ENCODE data around the gene FAM110A.

Gene FAM110A

DNA sequence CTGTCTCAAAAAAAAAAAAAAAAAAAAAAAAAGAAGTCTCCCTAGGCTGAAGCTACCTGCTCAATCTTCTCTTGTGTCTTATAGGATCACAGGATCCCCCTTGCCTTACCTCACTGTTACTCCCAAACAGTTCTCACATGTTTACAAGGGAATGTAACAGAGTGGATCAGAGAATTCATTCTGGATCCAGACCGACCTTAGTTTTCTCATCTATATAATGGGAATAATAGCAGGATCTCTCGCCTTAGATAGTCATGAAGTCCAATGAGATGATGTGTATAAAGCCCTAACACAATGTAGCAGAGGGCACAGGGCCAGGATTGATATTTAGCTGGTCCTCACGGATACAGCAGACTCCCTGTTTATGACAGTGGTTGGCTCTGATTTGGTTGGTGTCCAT, 2.3 kb upstream of the FAM110A start:
- no peaks in the 10 kb centered on the region for H3K9me3 ChIP-seq (ENCODE audit: control insufficient read depth, insufficient read depth, low read length)
- H3K36me3 ChIP-seq (ENCODE audit: control insufficient read depth, insufficient read depth, low read length) = no peaks in the 10 kb centered on the region
- H3K27ac ChIP-seq (ENCODE audit: low read length) = no peak overlapping the region
- DNase-seq (ENCODE audit: low read depth, low spot score) = no peak
- H3K27me3 ChIP-seq (ENCODE audit: control insufficient read depth, insufficient read depth, low read length) = no peaks in the 10 kb centered on the region; the same call in 1 of the 2 replicates
- no peak overlapping the region for H3K4me3 ChIP-seq (ENCODE audit: low read length)
- WGBS (ENCODE audit: insufficient coverage, insufficient read length) = no CpG with 5 or more reads among the region's 3 CpGs
- no peaks in the 10 kb centered on the region for H3K4me1 ChIP-seq (ENCODE audit: control insufficient read depth, insufficient read depth, low read length)

DNA sequence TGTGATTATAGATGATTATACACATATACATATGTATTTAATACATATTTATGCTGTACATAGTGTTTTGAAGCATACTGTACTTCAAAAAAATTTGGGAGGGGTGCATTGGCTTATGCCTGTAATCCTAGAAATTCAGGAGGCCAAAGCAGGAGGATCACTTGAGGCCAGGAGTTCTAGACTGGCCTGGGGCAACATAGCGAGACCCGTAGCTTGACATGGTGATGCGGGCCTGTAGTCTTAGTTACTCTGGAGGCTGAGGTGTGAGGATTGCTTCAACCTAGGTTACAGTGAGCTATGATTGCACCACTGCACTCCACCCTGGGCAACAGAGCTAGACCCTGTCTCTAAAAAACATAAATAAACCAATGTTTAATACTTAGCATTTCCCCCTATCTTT, 1.6 kb upstream of the FAM110A start:
- Histone ChIP-seq H3K4me3 (ENCODE audit: low read length) (no peak overlapping the region), H3K36me3 (ENCODE audit: control insufficient read depth, insufficient read depth, low read length) (no peaks in the 10 kb centered on the region), H3K9me3 (ENCODE audit: control insufficient read depth, insufficient read depth, low read length) (no peaks in the 10 kb centered on the region), H3K4me1 (ENCODE audit: control insufficient read depth, insufficient read depth, low read length) (no peaks in the 10 kb centered on the region), H3K27me3 (ENCODE audit: control insufficient read depth, insufficient read depth, low read length) (no peaks in the 10 kb centered on the region; the same call in 1 of the 2 replicates), H3K27ac (ENCODE audit: low read length) (no peak overlapping the region)
- no peak for DNase-seq (ENCODE audit: low read depth, low spot score)
- no CpG with 5 or more reads among the region's 3 CpGs for WGBS (ENCODE audit: insufficient coverage, insufficient read length)

DNA sequence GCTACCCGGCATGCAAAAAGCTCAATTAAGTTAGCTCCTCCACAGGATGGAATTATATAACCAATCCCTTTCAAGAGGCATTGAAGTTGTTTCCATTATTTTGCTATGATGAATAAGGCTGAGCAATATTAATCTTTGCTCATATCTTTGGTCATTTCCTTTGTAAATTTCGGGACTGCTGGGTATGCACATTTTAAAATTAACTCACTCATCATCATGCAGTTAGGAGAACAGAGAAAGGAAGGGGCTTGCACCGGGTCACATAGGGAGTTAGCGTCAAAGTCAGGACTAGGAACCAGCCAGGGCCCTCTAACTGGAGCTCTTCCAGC, 430 bp upstream of the FAM110A start:
- no peaks in the 10 kb centered on the region; the same call in 1 of the 2 replicates for H3K27me3 ChIP-seq (ENCODE audit: control insufficient read depth, insufficient read depth, low read length)
- H3K27ac ChIP-seq (ENCODE audit: low read length) = no peak overlapping the region
- no CpG with 5 or more reads among the region's 4 CpGs for WGBS (ENCODE audit: insufficient coverage, insufficient read length)
- no peaks in the 10 kb centered on the region for H3K9me3 ChIP-seq (ENCODE audit: control insufficient read depth, insufficient read depth, low read length)
- no peaks in the 10 kb centered on the region for H3K4me1 ChIP-seq (ENCODE audit: control insufficient read depth, insufficient read depth, low read length)
- H3K36me3 ChIP-seq (ENCODE audit: control insufficient read depth, insufficient read depth, low read length) = no peaks in the 10 kb centered on the region
- H3K4me3 ChIP-seq (ENCODE audit: low read length) = no peak overlapping the region
- no peak for DNase-seq (ENCODE audit: low read depth, low spot score)

DNA sequence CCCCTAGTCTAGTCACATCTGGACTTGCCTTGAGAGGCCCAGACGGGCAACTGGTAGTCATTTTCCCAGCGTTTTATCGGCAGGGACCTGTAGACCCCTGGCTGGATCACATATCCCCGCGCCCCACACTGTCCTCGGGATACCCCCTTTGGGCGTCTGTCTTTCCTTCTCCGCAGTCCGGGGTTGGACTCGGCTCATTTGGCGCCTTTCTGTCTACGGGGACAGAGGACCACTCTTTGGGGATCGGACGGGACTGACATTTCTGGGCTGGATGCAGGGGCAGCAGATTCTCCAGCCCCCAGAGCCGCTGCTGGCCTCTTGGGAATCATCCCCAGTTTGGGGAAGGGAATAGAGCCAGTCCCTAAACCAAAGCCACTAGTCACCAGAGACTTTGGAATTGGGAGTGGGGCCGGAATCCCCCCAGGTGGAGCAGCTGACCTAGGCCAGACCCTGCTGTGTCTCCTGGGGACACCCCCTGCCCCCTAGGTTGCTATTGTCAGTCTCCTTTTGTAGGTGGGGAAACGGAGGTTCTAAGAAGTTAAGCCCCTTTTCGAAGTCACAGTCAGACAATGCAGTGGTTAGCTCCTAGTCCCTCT, 734 bp downstream of the FAM110A start:
- H3K36me3 ChIP-seq (ENCODE audit: control insufficient read depth, insufficient read depth, low read length) = no peaks in the 10 kb centered on the region
- no CpG with 5 or more reads among the region's 18 CpGs for WGBS (ENCODE audit: insufficient coverage, insufficient read length)
- no peaks in the 10 kb centered on the region; the same call in 1 of the 2 replicates for H3K27me3 ChIP-seq (ENCODE audit: control insufficient read depth, insufficient read depth, low read length)
- no peak for DNase-seq (ENCODE audit: low read depth, low spot score)
- H3K27ac ChIP-seq (ENCODE audit: low read length) = no peak overlapping the region
- H3K4me1 ChIP-seq (ENCODE audit: control insufficient read depth, insufficient read depth, low read length) = no peaks in the 10 kb centered on the region
- no peaks in the 10 kb centered on the region for H3K9me3 ChIP-seq (ENCODE audit: control insufficient read depth, insufficient read depth, low read length)
- peak overlapping the region; percentile 59; the same call in 1 of the 2 replicates for H3K4me3 ChIP-seq (ENCODE audit: low read length)

DNA sequence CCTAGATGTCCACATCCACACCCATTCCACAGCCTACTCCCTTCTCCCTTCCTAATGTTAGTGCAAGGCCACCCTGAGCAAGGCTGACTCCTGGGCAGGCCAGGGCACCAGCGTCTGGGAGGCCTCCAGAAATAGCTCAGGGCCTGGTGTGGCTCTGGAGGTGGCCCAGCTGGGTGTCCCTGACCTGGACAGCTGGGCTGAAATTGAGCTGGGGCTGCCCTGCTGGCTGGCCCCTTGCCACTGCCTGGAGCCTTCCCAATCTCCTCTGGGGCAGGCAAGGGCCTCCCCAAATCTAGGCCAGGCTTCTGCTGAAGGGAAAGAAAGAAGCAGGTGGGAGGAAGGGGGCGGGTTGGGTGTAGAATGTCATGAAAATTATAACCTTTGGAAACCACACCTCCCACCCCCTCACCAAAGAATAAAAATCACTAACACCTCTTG, 2.1 kb downstream of the FAM110A start:
- Histone ChIP-seq H3K36me3 (ENCODE audit: control insufficient read depth, insufficient read depth, low read length) (no peaks in the 10 kb centered on the region), H3K9me3 (ENCODE audit: control insufficient read depth, insufficient read depth, low read length) (no peaks in the 10 kb centered on the region), H3K27ac (ENCODE audit: low read length) (no peak overlapping the region), H3K27me3 (ENCODE audit: control insufficient read depth, insufficient read depth, low read length) (no peaks in the 10 kb centered on the region; the same call in 1 of the 2 replicates), H3K4me1 (ENCODE audit: control insufficient read depth, insufficient read depth, low read length) (peaks cover 2% of the 10 kb centered on the region; the same call in 1 of the 2 replicates), H3K4me3 (ENCODE audit: low read length) (no peak overlapping the region)
- WGBS (ENCODE audit: insufficient coverage, insufficient read length) = no CpG with 5 or more reads among the region's 2 CpGs
- DNase-seq (ENCODE audit: low read depth, low spot score) = no peak

DNA sequence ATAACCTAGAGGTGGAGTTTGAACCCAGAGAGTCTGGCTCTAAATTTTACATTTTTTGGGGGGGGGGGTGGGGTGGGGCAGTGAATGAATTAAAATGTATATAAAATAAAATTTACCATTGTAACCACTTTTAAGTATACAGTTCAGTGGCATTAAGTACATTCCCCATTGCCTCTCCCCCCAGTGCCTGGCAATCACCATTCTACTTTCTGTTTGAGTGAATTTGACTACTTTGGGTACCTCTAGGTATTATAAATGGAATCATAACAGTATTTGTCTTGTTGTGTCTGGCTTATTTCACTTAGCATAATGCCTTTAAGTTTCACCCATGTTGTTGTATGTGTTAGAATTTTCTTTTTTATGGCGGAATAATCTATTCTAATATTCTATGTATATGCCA, 2.7 kb downstream of the FAM110A start:
- H3K4me3 ChIP-seq (ENCODE audit: low read length) = no peak overlapping the region
- H3K4me1 ChIP-seq (ENCODE audit: control insufficient read depth, insufficient read depth, low read length) = peaks cover 2% of the 10 kb centered on the region; the same call in 1 of the 2 replicates
- no peaks in the 10 kb centered on the region; the same call in 1 of the 2 replicates for H3K27me3 ChIP-seq (ENCODE audit: control insufficient read depth, insufficient read depth, low read length)
- H3K36me3 ChIP-seq (ENCODE audit: control insufficient read depth, insufficient read depth, low read length) = no peaks in the 10 kb centered on the region
- WGBS (ENCODE audit: insufficient coverage, insufficient read length) = no CpG with 5 or more reads among the region's 1 CpG
- DNase-seq (ENCODE audit: low read depth, low spot score) = no peak
- H3K9me3 ChIP-seq (ENCODE audit: control insufficient read depth, insufficient read depth, low read length) = no peaks in the 10 kb centered on the region
- no peak overlapping the region for H3K27ac ChIP-seq (ENCODE audit: low read length)

DNA sequence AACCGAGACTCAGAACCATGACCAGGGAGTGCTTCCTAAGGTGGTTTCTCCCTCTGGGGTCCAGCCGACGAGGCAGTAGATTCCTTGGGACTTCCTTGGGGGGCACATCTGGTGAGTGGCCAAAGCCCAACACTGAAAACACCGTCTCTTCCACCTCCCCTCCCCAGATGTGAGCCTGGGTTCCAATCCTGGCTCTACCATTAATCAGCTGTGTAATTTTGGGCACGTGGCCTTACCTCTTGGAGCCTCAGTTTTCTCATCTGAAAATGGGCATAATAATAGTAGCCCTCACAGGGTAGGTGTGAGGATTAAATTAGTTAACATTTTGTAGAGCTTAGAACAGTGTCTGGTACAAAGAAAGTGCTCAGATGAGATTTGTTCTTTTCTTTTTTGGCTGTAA, 5.5 kb downstream of the FAM110A start:
- Histone ChIP-seq H3K27me3 (ENCODE audit: control insufficient read depth, insufficient read depth, low read length) (no peaks in the 10 kb centered on the region; the same call in 1 of the 2 replicates), H3K9me3 (ENCODE audit: control insufficient read depth, insufficient read depth, low read length) (no peaks in the 10 kb centered on the region), H3K4me3 (ENCODE audit: low read length) (no peak overlapping the region), H3K27ac (ENCODE audit: low read length) (no peak overlapping the region), H3K36me3 (ENCODE audit: control insufficient read depth, insufficient read depth, low read length) (no peaks in the 10 kb centered on the region), H3K4me1 (ENCODE audit: control insufficient read depth, insufficient read depth, low read length) (peaks cover 8% of the 10 kb centered on the region)
- DNase-seq (ENCODE audit: low read depth, low spot score) = no peak
- WGBS (ENCODE audit: insufficient coverage, insufficient read length) = no CpG with 5 or more reads among the region's 5 CpGs

DNA sequence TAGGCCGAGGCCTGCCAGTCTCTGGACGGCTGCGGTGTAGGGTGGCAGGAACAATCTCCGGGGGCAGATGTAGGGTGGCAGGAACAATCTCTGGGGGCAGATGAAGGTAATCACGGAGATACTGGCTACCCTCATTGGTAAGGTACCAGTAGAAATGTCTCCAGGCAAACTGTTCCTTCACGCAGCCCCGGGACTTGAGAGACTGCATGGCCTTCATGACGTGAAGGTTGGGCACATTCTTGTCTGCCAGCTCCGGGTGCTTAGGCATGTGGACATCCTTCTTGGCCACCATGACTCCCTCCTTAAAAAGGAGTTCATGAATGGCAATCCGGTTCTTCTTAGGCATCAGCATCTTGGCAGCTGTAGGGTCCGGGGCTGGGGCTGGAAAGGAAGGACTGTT, 6.1 kb downstream of the FAM110A start:
- no peak overlapping the region for H3K27ac ChIP-seq (ENCODE audit: low read length)
- no CpG with 5 or more reads among the region's 11 CpGs for WGBS (ENCODE audit: insufficient coverage, insufficient read length)
- no peak for DNase-seq (ENCODE audit: low read depth, low spot score)
- H3K4me1 ChIP-seq (ENCODE audit: control insufficient read depth, insufficient read depth, low read length) = peaks cover 10% of the 10 kb centered on the region
- no peak overlapping the region for H3K4me3 ChIP-seq (ENCODE audit: low read length)
- H3K9me3 ChIP-seq (ENCODE audit: control insufficient read depth, insufficient read depth, low read length) = no peaks in the 10 kb centered on the region
- no peaks in the 10 kb centered on the region; the same call in 1 of the 2 replicates for H3K27me3 ChIP-seq (ENCODE audit: control insufficient read depth, insufficient read depth, low read length)
- no peaks in the 10 kb centered on the region for H3K36me3 ChIP-seq (ENCODE audit: control insufficient read depth, insufficient read depth, low read length)

DNA sequence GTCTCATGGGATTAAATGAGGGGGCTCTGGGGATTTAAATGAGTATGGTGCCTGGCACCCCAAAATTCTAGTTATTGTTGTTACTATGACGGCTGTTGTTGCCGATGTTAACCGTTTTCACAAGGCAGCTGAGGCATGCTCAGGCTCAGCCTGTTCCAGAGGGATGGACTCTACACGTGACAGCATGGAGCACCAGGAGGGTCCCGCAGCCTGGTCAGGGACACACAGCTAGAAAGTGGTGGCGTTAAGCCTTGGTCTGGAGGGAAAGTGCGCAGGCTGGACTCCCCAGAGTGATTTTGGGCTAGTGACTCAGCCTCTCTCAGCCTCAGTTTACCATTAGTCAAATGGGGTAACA, 7.0 kb downstream of the FAM110A start:
- Histone ChIP-seq H3K36me3 (ENCODE audit: control insufficient read depth, insufficient read depth, low read length) (no peaks in the 10 kb centered on the region), H3K4me1 (ENCODE audit: control insufficient read depth, insufficient read depth, low read length) (peaks cover 10% of the 10 kb centered on the region)

DNA sequence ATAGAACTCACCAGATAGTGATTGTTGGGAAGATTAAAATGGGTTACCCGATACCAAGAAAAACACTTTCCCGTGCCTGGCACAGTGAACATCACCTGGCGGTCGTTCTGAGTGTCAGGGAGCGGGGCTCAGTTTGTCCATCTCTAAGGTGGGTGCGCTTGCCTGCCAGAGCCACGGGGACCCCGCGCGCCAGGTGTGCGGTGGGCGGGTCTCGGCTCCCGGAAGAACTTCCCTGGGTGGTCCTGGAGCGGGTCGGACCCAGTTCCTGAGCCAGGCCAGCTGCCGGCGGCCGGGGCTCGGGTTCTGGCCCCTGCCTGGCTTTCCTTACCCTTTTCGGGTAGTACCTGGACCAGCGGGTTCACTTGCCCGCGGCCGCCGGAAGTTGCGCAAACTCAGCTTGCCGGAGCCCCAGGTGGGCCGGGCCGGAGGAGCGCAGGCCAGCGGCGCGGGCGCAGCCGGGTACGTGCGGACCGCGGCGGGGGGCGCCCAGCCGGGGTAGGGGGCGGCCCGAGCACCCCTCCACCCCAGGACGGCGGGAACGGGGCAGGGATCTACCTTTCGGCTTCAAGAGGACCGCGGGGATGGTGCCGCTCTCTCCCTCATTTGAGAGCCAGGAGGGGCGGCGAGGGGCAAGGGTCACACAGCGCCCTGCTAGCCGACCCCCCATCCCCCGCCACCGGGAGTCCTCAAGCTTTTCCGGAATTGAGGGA, 7.5 kb downstream of the FAM110A start:
- H3K36me3 ChIP-seq (ENCODE audit: control insufficient read depth, insufficient read depth, low read length) = no peaks in the 10 kb centered on the region
- peaks cover 10% of the 10 kb centered on the region for H3K4me1 ChIP-seq (ENCODE audit: control insufficient read depth, insufficient read depth, low read length)
- no peak for DNase-seq (ENCODE audit: low read depth, low spot score)
- WGBS (ENCODE audit: insufficient coverage, insufficient read length) = no CpG with 5 or more reads among the region's 59 CpGs
- H3K9me3 ChIP-seq (ENCODE audit: control insufficient read depth, insufficient read depth, low read length) = no peaks in the 10 kb centered on the region
- H3K27me3 ChIP-seq (ENCODE audit: control insufficient read depth, insufficient read depth, low read length) = no peaks in the 10 kb centered on the region
- peak overlapping the region; percentile 64; the same call in 1 of the 2 replicates for H3K4me3 ChIP-seq (ENCODE audit: low read length)
- no peak overlapping the region for H3K27ac ChIP-seq (ENCODE audit: low read length)

More for the DNA sequence above, 7.0 kb downstream of the FAM110A start:
- Histone ChIP-seq H3K27me3 (ENCODE audit: control insufficient read depth, insufficient read depth, low read length) (no peaks in the 10 kb centered on the region), H3K4me3 (ENCODE audit: low read length) (no peak overlapping the region; the same call in 1 of the 2 replicates), H3K9me3 (ENCODE audit: control insufficient read depth, insufficient read depth, low read length) (no peaks in the 10 kb centered on the region), H3K27ac (ENCODE audit: low read length) (no peak overlapping the region)
- no peak for DNase-seq (ENCODE audit: low read depth, low spot score)
- no CpG with 5 or more reads among the region's 7 CpGs for WGBS (ENCODE audit: insufficient coverage, insufficient read length)

Data from iPS DF 6.9 (cell line).